Measurements from ENCODE around the gene RIN3. TPM values are rescaled to one million over a fixed set of nuclear protein-coding genes. Genes with fewer than 3 reads are reported as not detected.

RIN3 gene
- total RNA-seq, 4 donors from 2014 or later: 3.0 to 8.7 (median 7.5) TPM

GRCh38 chr14:92659765-92660561 lies 146.4 kb downstream of the RIN3 start:
- no peak overlapping the region for H3K4me3 ChIP-seq (ENCODE audit: low read depth, poor library complexity, severe bottlenecking)
- intact Hi-C loops (cut with DNase I; ENCODE audit: low total_unique reads): no loop called here
- TF ChIP-seq CTCF (IDR thresholded peaks at IDR 0.05): no peak
- no peak for TF ChIP-seq POLR2A (IDR thresholded peaks at IDR 0.05)
- 58 to 68% methylated on average over 8 to 11 of the region's 11 CpGs for WGBS, 2 donors
- DNase-seq (ENCODE audit: low spot score in 2 of 2): peak in 1 of 2 donors; percentile 83

GRCh38 chr14:92660571-92660970 lies 147.0 kb downstream of the RIN3 start:
- TF ChIP-seq CTCF (IDR thresholded peaks at IDR 0.05): no peak
- no peak for TF ChIP-seq POLR2A (IDR thresholded peaks at IDR 0.05)
- no peak for DNase-seq (ENCODE audit: low spot score in 2 of 2)
- 62 to 73% methylated on average over 3 of the region's 3 CpGs for WGBS, 2 donors
- intact Hi-C loops (cut with DNase I; ENCODE audit: low total_unique reads): no loop called here
- no peak overlapping the region for H3K4me3 ChIP-seq (ENCODE audit: low read depth, poor library complexity, severe bottlenecking)

DNA sequence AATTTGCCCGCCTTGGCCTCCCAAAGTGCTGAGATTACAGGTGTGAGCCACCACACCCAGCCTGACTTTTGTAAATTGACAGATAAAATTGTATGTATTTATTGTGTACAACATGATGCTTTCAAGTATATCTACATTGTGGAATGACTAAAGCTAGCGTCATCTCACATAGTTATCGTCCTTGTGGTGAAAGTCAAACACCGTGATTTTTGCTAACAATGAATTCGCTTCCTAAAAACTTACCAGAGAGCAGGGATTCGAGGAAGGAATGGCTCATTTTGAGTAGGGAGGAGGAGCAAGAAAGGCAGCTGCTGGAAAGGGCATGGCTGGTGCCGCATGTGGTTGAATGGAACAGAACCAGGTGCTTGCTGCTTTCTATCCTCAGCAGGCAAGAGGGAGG lies 149.5 kb downstream of the RIN3 start:
- no peak overlapping the region for H3K4me3 ChIP-seq (ENCODE audit: low read depth, poor library complexity, severe bottlenecking)
- DNase-seq (ENCODE audit: low spot score in 2 of 2): no peak
- no peak for TF ChIP-seq POLR2A (IDR thresholded peaks at IDR 0.05)
- no peak for TF ChIP-seq CTCF (IDR thresholded peaks at IDR 0.05)
- intact Hi-C loops (cut with DNase I; ENCODE audit: low total_unique reads): no loop called here
- 93 to 94% methylated on average over 7 of the region's 7 CpGs for WGBS, 2 donors

- H3K4me3 ChIP-seq (ENCODE audit: low read depth, poor library complexity, severe bottlenecking): no peak overlapping the region
- TF ChIP-seq POLR2A (IDR thresholded peaks at IDR 0.05): no peak
- no peak for TF ChIP-seq CTCF (IDR thresholded peaks at IDR 0.05)
- WGBS, 2 donors: 66 to 70% methylated on average over 8 of the region's 8 CpGs
- intact Hi-C loops (cut with DNase I; ENCODE audit: low total_unique reads): no loop called here
- DNase-seq (ENCODE audit: low spot score in 2 of 2): no peak
Measured at GRCh38 chr14:92665661-92666110, 152.1 kb downstream of the RIN3 start.

DNA sequence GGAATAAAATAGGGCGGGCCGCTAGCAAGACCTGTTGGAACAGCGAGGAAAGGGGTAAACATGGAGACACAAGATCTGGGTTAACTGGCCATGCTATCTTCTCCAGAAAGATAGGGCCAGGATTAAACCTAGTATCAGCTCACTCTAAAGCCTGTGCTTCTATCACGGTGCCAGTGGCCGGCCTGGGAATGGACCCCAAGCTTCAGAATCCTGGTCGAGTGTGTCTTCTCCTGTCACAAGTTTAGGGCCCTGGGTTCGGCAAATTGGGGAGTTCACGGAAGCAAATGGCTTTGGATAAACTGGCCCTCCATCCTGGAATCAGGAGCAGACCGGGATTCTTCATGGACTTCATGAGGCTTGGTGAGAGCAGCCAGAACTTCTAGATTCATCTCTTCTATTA lies 152.7 kb downstream of the RIN3 start:
- no peak for DNase-seq (ENCODE audit: low spot score in 2 of 2)
- intact Hi-C loops (cut with DNase I; ENCODE audit: low total_unique reads): no loop called here
- no peak overlapping the region for H3K4me3 ChIP-seq (ENCODE audit: low read depth, poor library complexity, severe bottlenecking)
- no peak for TF ChIP-seq POLR2A (IDR thresholded peaks at IDR 0.05)
- TF ChIP-seq CTCF (IDR thresholded peaks at IDR 0.05): no peak
- 87 to 96% methylated on average over 9 of the region's 9 CpGs for WGBS, 2 donors
